IPS-18a (cell line): ENCODE measurements around the gene SYT1.
"Not testable (repeated sequence)": the region's sequence is repeated elsewhere in the genome, so short reads cannot be mapped to it uniquely, and the experiment has no call there.

ENCODE experiments used
- H3K27ac ChIP-seq: one replicate; pipeline ENCODE4 v1.5.1; 2013; ENCODE audit warnings: low read length
- H3K27me3 ChIP-seq: one replicate; pipeline ENCODE4 v1.6.1; 2013; ENCODE audit warnings: mild to moderate bottlenecking, low read length; ENCODE audit not compliant: control insufficient read depth, insufficient read depth
- H3K36me3 ChIP-seq: one replicate; pipeline ENCODE4 v1.6.1; 2013; ENCODE audit warnings: low read depth, low read length; ENCODE audit not compliant: control insufficient read depth
- H3K4me1 ChIP-seq: one replicate; pipeline ENCODE4 v1.6.1; 2013; ENCODE audit warnings: low read depth, low read length; ENCODE audit not compliant: control insufficient read depth
- H3K4me3 ChIP-seq: one replicate; pipeline ENCODE4 v1.5.1; 2013; ENCODE audit warnings: low read length
- H3K9ac ChIP-seq: one replicate; pipeline ENCODE4 v1.6.1; 2013; ENCODE audit warnings: mild to moderate bottlenecking, low read length, moderate library complexity
- H3K9me3 ChIP-seq: one replicate; pipeline ENCODE4 v1.6.1; 2013; ENCODE audit warnings: low read depth, low read length; ENCODE audit not compliant: control insufficient read depth

SYT1 gene

DNA sequence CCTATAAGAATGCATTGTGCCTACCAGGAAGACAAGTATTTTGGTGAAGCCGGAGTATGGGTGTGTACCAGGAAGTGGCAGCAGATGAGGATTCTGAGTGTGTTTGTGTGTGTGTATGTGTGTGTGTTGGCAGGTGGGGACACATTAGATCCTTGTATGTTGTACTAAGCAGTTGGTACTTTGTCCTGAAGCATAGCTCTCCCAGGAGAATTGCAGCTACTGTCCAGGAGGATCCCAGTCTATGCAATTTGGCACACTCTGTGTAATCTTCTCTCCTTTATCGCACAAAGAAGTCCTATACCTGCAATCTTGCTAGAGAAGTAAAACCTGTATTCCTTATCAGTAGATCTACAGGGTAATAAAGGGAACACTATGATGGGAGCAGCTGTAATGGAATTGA, 549.7 kb downstream of the SYT1 start:
- peaks cover 24% of the 10 kb centered on the region for H3K4me1 ChIP-seq
- H3K27me3 ChIP-seq: no peaks in the 10 kb centered on the region
- H3K36me3 ChIP-seq: no peaks in the 10 kb centered on the region

DNA sequence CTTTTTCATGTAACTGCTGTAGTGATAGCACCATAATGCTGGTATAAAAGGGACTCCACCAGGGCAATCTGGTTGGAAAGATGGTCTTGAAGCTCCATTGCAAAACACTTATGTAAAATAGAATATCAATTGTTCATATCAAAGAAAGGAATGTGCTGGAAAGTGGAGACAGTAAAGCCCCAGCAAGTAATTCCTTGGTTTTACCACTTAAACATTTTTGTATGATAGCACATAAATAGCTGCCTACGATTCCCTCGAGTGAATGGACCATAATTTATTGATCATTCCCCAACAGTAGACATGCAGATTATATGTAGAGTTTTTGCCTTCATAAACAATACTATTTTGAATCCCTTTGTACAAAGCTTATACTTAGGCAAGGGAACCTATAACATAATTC, 550.7 kb downstream of the SYT1 start:
- no peak overlapping the region for H3K9ac ChIP-seq
- H3K36me3 ChIP-seq: no peaks in the 10 kb centered on the region
- H3K9me3 ChIP-seq: no peaks in the 10 kb centered on the region
- H3K4me3 ChIP-seq: no peak overlapping the region
- peaks cover 19% of the 10 kb centered on the region for H3K4me1 ChIP-seq
- no peaks in the 10 kb centered on the region for H3K27me3 ChIP-seq
- no peak overlapping the region for H3K27ac ChIP-seq

More for the DNA sequence above, 549.7 kb downstream of the SYT1 start:
- no peak overlapping the region for H3K4me3 ChIP-seq
- no peak overlapping the region for H3K9ac ChIP-seq
- H3K27ac ChIP-seq: no peak overlapping the region
- H3K9me3 ChIP-seq: no peaks in the 10 kb centered on the region

DNA sequence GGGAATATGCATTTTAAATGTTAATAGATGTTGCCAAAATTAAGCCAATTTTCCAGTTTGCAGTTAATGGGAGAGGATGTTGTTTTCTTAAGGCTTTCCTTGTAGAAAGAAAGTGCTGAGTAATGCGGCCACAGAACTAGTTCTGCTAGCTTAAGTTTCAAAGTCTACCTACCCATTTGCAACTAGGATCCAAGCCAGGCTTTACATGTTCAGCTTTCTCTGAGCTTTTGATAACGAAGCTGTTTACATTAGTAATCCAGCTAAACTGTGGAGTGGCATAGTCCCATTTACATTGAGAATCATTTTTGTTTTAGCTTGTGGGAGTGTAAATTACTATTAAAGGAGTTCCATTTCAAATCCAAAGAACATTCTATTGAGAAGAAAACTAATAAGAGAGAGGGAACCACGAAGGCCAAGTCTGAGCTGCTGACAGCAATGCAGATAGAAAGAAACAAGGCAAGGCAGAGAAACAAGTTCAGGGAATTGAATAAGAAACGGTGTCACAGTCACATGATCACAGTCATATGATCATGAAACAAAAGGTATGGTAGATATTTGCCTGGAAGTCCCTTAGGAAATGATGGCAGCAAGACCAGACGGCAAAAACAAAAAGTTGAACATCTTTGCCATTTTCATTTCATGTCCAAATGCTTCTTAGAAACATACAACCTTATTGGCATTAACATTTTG, 551.3 kb downstream of the SYT1 start:
- no peaks in the 10 kb centered on the region for H3K9me3 ChIP-seq
- no peak overlapping the region for H3K4me3 ChIP-seq
- no peak overlapping the region for H3K27ac ChIP-seq
- no peaks in the 10 kb centered on the region for H3K27me3 ChIP-seq
- H3K9ac ChIP-seq: no peak overlapping the region
- H3K4me1 ChIP-seq: peaks cover 24% of the 10 kb centered on the region
- H3K36me3 ChIP-seq: no peaks in the 10 kb centered on the region

DNA sequence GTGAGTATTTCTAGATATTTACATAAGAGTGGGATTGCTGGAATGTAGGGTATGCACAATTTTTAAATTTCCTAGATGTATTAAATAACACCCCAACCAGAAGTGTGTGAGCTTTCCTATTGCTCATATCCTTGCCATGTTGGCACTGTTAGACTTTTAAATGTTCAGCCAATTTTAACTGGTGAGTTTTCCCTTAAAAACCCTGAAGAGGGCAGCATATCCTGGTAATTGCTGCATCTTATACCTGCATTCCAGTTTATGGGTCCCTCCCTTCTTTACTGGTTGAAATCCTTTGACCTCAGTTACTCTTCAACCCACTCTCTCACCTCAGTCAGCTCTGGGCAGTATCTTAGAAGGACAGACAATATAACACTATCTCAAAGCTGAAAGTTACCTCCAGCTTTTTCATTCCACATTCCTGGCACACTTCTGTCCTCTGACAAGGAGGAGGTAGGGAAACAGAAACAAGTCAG, 555.6 kb downstream of the SYT1 start:
- Histone ChIP-seq H3K27ac (no peak overlapping the region), H3K4me1 (peaks cover 24% of the 10 kb centered on the region), H3K4me3 (no peak overlapping the region), H3K36me3 (no peaks in the 10 kb centered on the region), H3K27me3 (no peaks in the 10 kb centered on the region), H3K9me3 (no peaks in the 10 kb centered on the region), H3K9ac (no peak overlapping the region)

DNA sequence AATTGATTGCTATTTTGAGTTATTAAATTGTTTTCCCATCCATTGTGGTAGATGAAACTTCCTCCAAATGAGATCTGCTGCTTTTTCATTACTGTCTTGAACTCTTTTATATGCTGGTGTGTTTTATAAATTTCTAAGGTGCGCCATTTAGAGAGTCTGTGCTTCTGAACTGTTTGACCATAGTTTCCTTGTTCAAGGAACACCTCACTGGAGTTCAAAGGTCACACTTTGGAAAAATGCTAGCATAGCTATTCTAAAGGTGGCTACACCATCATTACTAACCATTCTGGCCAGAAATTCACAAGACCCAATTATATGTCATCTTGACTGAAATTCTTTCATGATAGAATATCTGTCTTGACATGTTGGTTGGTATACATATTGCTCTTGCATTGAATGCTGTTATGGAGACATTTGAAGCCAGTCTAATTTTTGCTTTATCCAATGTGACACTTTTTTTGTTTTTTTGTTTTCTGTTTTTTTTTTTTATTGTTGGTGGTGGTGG, 556.7 kb downstream of the SYT1 start:
- Histone ChIP-seq H3K9me3 (no peaks in the 10 kb centered on the region), H3K27ac (no peak overlapping the region)

DNA sequence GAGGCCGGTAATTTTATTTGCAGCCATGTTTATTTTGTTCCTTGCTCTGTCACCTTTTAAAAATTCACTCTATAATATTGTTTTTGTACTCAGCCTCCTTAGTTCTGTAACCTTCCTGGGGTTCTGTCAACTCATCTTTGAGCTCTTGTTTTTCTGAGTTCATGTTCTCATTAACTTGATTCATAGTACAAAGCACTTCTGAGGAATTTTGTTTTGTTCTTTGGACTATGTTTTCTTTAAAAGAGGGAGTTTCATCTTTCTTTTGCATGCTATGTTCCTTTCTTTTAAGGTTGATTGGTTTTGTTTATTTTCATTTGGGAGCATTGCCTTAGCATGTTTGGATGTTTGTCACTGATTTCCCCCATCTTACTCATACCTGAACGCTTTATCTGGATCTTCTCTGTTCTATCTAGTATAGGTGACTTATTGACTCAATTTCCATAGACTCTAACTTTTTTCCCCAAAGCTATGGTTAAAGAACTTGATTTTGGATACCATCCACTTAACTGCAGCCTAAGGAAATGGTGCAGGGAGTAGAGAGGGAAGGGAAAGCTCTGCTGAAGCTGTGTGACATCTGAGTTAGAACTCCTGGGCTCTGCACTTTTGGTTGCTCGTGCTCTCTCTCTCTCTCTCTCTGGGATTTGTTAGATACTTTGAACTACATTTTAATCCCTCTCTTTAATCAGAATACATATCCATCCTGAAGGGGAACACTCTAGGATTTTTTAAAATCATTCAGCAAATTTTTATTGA, 557.7 kb downstream of the SYT1 start:
- H3K4me1 ChIP-seq: peaks cover 14% of the 10 kb centered on the region
- H3K27ac ChIP-seq: no peak overlapping the region

More for the DNA sequence above, 556.7 kb downstream of the SYT1 start:
- Histone ChIP-seq H3K4me3 (no peak overlapping the region), H3K9ac (no peak overlapping the region), H3K36me3 (no peaks in the 10 kb centered on the region), H3K4me1 (peaks cover 14% of the 10 kb centered on the region), H3K27me3 (no peaks in the 10 kb centered on the region)

DNA sequence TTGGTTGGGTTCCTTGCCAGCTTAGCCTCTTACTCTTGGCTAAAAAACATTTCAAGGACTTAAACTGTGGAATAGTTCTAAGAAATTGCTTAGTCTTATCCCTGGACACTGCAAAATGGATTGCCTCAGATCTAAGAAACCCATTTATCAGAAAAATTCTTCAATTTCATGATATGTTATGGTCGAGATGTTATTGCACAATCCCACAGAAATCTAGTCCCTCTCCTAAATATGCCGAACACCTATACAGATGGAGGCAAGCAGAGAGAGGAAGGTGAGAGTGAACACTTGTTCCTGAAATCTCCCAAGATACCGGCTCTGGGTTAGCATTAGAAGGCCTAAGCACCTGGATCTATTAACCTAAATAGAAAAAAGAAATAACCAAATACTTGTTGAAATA, 559.0 kb downstream of the SYT1 start:
- Histone ChIP-seq H3K9me3 (no peaks in the 10 kb centered on the region), H3K4me3 (no peak overlapping the region), H3K27ac (no peak overlapping the region), H3K9ac (no peak overlapping the region), H3K27me3 (no peaks in the 10 kb centered on the region), H3K36me3 (no peaks in the 10 kb centered on the region), H3K4me1 (peaks cover 14% of the 10 kb centered on the region)

More for the DNA sequence above, 557.7 kb downstream of the SYT1 start:
- H3K27me3 ChIP-seq: no peaks in the 10 kb centered on the region
- no peaks in the 10 kb centered on the region for H3K9me3 ChIP-seq
- no peaks in the 10 kb centered on the region for H3K36me3 ChIP-seq
- H3K4me3 ChIP-seq: no peak overlapping the region
- H3K9ac ChIP-seq: no peak overlapping the region

DNA sequence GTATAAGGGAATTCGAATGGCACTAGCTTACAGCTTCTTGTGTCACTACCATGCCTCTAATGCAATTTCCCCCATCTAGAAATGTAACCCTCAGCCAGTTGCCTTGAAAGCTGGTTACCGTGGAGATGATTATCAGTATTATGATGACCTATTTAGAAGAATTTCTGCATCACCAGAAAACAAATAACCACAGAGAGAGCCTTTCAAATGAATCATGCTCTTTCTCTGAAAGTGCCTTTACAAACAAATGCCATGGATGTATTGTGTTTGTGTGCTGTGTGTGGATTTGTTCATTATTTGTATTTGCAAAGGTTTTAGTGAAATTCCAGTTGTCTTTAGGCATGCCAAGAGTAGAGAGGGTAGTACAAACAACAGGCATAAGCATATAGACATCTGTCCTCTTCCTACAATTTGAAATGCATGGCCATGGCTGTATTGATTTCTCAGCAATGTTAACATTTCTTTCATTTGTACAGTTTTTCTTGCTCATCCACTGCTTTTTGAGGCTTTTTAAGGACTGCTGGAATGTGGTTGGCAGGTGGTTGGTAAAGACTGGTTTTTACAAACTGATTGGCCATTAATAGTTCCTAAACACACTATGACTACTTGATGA, 559.6 kb downstream of the SYT1 start:
- no peaks in the 10 kb centered on the region for H3K36me3 ChIP-seq
- no peak overlapping the region for H3K27ac ChIP-seq
- H3K4me3 ChIP-seq: no peak overlapping the region
- H3K9me3 ChIP-seq: no peaks in the 10 kb centered on the region
- H3K4me1 ChIP-seq: peaks cover 11% of the 10 kb centered on the region
- H3K9ac ChIP-seq: no peak overlapping the region
- no peaks in the 10 kb centered on the region for H3K27me3 ChIP-seq

DNA sequence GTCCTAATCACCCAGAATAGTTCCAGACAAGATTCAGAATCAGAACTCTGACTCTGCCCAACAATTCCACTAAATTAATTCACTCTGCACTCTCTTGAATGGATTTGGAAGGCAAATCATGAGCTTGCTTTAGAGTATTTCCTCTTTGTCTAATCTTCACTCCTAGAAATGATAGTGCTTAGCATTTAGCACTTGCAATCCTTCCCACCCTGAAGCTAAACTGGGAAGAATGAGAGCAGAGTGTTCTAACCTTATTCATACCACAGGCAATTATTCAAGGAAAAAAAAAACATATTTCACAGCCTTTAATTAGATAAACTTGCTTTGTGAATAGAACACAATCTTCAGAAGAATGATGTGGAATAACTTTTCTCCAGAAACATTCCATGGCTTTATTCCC, 561.5 kb downstream of the SYT1 start:
- Histone ChIP-seq H3K4me3 (no peak overlapping the region), H3K4me1 (no peaks in the 10 kb centered on the region), H3K27ac (no peak overlapping the region), H3K9me3 (no peaks in the 10 kb centered on the region), H3K9ac (no peak overlapping the region), H3K27me3 (no peaks in the 10 kb centered on the region), H3K36me3 (no peaks in the 10 kb centered on the region)

DNA sequence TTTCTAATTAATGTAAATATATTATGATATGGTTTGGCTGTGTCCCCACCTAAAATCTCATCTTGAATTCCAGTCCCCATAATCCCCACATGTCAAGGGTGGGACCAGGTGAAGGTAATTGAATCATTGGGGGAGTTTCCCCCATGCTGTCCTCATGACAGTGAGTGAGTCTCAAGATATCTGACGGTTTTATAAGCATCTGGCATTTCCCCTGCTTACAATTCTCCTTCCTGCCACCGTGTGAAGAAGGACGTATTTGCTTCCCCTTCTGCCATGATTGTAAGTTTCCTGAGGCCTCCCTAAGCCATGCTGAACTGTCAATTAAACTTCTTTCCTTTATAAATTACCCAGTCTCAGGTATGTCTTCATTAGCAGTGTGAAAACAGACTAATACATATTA, 562.2 kb downstream of the SYT1 start:
- not testable (repeated sequence) for H3K9ac ChIP-seq, H3K4me1 ChIP-seq, H3K27ac ChIP-seq, H3K9me3 ChIP-seq, H3K4me3 ChIP-seq, H3K27me3 ChIP-seq, H3K36me3 ChIP-seq

DNA sequence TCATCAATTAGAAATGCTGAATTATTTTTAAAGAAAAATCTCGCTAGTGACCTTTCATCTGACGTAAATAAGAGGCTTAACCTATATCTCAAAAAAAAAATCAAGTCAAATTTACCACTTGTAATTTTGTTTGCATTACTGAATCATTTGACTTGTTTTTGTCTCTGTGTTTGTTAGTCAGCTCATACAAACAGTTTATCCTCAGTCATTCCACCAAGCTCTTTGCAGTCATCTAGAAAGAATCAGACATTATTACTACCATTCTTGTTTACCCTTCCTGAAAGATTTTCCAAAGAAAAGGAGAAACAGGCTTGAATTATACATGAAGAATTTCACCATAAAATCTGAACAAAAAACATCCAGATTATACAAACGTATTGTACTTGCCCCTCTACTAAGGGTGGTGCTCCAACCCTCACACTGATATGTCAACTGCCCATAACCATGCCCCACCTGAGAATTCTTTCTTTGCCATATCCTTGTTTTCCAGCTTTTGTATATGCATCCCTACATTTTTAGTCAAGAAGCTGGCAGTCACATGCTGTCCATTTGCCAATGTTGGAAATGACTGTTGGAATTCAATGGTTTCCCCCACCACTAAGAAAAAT, 569.0 kb downstream of the SYT1 start:
- Histone ChIP-seq H3K4me3 (no peak overlapping the region), H3K4me1 (no peaks in the 10 kb centered on the region), H3K27me3 (no peaks in the 10 kb centered on the region), H3K9ac (no peak overlapping the region), H3K27ac (no peak overlapping the region), H3K36me3 (no peaks in the 10 kb centered on the region), H3K9me3 (no peaks in the 10 kb centered on the region)
